GM21723 (cell line): ENCODE data around the gene ARHGEF4.

Experiments
- ATAC-seq: cut with Tn5 transposase; IDR thresholded peaks from one replicate; pipeline ENCODE4 v1.9.1; 2021; ENCODE audit warnings: mild to moderate bottlenecking, moderate library complexity; ENCODE audit not compliant: unreplicated experiment

Gene ARHGEF4

GRCh38 chr2:130836501-130837174 lies at the start of gene ARHGEF4:
ARHGEF4 (plus strand) TSS chr2:130836914; CDS start chr2:130836954, 40 bp downstream.
- ATAC-seq = no peak

GRCh38 chr2:130787841-130788240 lies 48.9 kb upstream of the ARHGEF4 start:
- no peak for ATAC-seq

- ATAC-seq = no peak
Measured at GRCh38 chr2:130790312-130790711, 46.4 kb upstream of the ARHGEF4 start.

GRCh38 chr2:130790804-130791616 lies 45.7 kb upstream of the ARHGEF4 start:
- ATAC-seq = no peak

- ATAC-seq = no peak
Measured at GRCh38 chr2:130791617-130791939, 45.1 kb upstream of the ARHGEF4 start.

GRCh38 chr2:130795431-130795830 lies 41.3 kb upstream of the ARHGEF4 start:
- no peak for ATAC-seq

- no peak for ATAC-seq
Measured at GRCh38 chr2:130796290-130796689, 40.4 kb upstream of the ARHGEF4 start.

GRCh38 chr2:130797493-130798435 lies 39.0 kb upstream of the ARHGEF4 start:
- peak; percentile 95 for ATAC-seq

GRCh38 chr2:130798472-130799218 lies 38.1 kb upstream of the ARHGEF4 start:
- ATAC-seq = no peak

GRCh38 chr2:130799295-130799694 lies 37.4 kb upstream of the ARHGEF4 start:
- no peak for ATAC-seq

GRCh38 chr2:130805613-130806012 lies 31.1 kb upstream of the ARHGEF4 start:
- no peak for ATAC-seq

GRCh38 chr2:130806370-130806769 lies 30.3 kb upstream of the ARHGEF4 start:
- no peak for ATAC-seq

GRCh38 chr2:130807659-130808385 lies 28.9 kb upstream of the ARHGEF4 start:
- ATAC-seq = no peak

- ATAC-seq = no peak
Measured at GRCh38 chr2:130808482-130809268, 28.0 kb upstream of the ARHGEF4 start.

GRCh38 chr2:130810490-130810889 lies 26.2 kb upstream of the ARHGEF4 start:
- no peak for ATAC-seq

- no peak for ATAC-seq
Measured at GRCh38 chr2:130813722-130814121, 23.0 kb upstream of the ARHGEF4 start.

- no peak for ATAC-seq
Measured at GRCh38 chr2:130814931-130815680, 21.6 kb upstream of the ARHGEF4 start.

- no peak for ATAC-seq
Measured at GRCh38 chr2:130818809-130819208, 17.9 kb upstream of the ARHGEF4 start.
